ENCODE measurements around the gene RRAS2. TPM values are rescaled to one million over a fixed set of nuclear protein-coding genes. Genes with fewer than 3 reads are reported as not detected.
"Not testable (repeated sequence)": the region's sequence is repeated elsewhere in the genome, so short reads cannot be mapped to it uniquely, and the experiment has no call there.

The RRAS2 gene
- total RNA-seq, 1 donor from 2014 or later, result 23.4 TPM

DNA sequence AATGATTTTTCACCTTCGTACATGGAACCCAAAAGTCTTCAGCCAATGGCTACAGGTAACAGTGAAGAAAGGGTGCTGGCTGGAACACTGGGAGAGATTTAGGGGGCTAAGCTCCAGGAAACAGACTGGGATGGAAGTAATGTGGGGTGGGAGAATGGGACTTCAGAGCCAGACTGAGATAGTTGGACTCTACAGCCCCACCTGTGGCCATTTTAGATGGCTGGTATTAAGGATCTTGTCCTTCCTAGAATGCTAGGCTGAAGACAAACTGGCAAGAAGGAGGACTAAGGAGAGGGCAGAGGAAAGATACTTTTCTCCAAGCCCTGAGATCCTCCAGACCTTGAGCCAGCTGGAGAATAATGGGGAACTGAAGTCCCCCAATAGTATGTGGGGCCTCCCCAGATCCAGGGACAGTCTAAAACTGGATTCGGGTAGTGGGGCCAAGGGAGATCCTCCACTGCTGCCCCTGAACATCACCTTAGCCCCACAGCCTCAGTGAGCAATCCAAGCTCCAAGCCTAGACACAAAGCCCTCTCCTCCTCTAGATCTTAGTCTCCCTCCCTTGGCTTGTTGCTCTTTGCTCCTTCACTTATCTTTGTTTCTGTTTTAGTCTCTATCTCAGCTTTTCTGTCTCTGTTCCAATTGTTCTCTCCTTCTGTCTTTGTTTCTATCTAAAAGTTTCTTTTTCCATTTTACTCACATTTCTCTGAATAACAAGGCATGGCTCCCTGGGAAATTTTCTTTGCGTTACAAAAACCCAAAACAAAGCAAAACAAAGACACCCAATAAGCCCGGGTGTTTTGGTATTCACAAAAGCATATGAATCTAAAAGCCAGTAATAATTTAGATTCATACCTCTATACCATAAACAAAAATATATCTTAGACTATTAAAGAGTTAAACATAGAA lies 16.2 kb upstream of the RRAS2 start:
- no peak for DNase-seq (ENCODE audit: low spot score)
- intact Hi-C loops (cut with DNase I), result no loop called here
- ATAC-seq, result no peak

DNA sequence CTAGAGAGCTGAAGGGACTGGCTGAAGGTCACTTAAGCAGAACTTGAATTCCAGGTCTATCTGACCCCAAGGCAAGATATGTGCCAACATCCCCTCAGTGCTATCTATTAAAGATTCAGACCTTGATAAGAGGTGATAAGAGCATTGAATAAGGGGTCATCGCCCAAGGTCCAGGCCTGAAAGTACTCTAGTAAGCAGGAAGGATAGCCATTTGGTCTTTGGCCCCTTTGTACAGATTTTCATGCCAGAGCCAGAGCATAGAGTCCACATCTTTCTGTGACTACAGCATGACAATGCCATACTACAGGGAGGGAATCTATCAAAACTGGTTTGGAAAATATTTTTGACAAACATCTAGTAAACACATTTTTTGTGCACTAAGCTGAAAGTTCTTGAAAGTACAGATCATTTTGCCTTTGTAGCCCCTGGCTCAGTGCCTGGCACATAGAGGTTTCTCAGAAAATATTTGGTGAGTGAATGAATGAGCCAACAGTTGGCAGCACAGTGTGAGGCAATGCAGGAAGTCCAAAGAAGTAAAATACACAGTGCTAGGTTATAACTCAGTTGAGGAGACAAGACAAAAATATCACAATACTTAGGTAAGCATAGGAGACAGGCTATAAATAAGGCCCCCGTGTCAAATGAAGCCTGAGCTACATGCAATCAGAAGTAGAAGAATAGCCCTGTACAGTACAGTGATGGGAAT lies 15.1 kb upstream of the RRAS2 start:
- ATAC-seq, result peak; percentile 79
- no peak for DNase-seq (ENCODE audit: low spot score)
- intact Hi-C loops (cut with DNase I), result no loop called here

DNA sequence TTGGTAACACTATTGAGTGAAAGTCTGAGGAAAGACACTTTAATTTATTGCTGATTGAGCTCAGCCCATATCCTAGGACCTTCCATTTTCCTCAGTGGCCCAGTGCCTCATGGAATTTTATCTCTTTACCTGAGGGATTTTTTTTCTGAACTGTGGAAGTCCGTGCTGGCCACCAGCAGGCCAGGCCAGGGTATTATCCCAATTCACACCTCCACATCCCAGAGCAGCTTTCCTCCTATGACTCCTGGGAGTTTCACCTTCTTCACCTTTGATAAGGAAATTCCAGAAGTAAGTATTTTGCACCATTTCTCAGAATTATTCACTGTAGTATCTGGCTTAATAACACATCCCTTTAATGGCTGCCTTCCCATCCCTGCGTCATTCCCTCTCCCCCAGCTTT lies 13.0 kb upstream of the RRAS2 start:
- DNase-seq (ENCODE audit: low spot score) (no peak), ATAC-seq (no peak)
- intact Hi-C loops (cut with DNase I), result no loop called here

DNA sequence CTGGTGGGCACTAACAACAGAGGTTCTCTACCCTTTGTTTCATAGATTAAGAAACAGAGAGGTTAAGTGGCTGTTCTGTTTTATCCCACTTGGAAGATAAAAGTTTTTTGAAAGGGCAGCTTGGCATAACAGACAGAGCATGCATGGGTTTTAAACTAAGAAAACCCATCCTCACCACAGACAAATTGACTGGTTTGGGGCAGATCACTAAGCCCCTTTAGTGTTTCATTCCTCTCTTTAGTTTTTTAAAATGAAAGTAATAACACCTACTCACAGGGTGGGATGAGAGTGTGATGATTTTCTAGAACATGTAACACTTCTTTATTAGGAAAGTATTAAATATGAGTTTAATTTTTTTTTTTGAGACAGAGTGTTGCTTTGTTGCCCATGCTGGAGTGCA lies 12.3 kb upstream of the RRAS2 start:
- intact Hi-C loops (cut with DNase I), result no loop called here
- DNase-seq (ENCODE audit: low spot score) (no peak), ATAC-seq (no peak)

DNA sequence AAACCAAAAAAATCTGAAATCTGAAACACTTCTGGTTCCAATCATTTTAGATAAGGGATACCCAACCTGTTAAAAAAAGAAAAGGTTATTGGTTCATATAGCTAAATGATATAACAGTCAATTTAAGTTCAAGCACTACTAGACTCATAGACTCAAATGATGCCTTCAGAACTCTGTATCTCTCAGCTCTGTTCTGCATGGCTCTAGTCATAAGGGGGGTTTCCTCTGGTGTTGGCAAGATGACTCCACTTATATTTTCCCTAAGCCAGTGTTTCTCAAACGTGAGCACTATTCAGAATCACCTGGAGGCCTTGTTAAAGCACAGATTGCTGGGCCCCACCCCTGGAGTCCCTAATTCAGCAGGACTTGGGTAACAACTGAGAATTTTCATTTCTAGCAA lies 11.5 kb upstream of the RRAS2 start:
- intact Hi-C loops (cut with DNase I), result no loop called here
- ATAC-seq, result no peak
- DNase-seq (ENCODE audit: low spot score), result no peak

DNA sequence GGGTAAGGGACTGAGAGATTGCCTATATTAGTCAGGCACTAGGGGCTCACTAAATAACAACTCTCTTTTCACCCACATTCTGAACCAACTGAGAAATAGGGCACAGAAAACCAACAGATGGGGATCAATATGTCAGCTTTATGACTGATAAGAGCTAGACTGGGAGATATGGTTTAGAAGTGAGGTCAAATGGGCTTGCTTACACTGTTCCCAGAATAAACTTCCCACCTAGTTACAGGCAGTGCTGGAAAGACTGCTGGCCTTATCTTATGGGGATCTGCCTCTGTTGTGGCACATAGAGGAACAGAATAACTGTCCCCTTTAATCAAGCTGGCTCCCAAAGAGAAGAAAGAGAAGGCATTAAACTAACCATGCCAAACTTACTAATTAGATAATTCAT lies 10.6 kb upstream of the RRAS2 start:
- ATAC-seq, result no peak

DNA sequence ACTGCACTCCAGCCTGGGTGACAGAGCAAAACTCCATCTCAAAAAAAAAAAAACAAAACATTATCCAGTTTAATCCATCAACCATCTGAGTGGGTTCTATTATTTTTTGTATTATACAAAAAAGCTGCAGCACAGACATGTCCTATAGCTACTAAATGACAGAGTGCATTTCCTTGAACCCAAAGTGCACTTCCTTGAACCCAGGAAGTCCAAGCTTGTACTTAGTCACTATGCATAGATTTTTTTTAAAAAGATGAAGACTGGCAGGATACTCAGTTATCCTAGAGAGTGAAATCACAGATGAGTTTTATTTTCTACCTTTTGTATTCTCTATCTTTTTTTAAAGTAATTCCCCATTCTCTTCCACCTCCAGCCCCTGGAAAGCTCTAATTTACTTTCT lies 8.0 kb upstream of the RRAS2 start:
- intact Hi-C loops (cut with DNase I), result no loop called here
- ATAC-seq (no peak), DNase-seq (ENCODE audit: low spot score) (no peak)

More for the DNA sequence above, 10.6 kb upstream of the RRAS2 start:
- intact Hi-C loops (cut with DNase I), result no loop called here
- no peak for DNase-seq (ENCODE audit: low spot score)

DNA sequence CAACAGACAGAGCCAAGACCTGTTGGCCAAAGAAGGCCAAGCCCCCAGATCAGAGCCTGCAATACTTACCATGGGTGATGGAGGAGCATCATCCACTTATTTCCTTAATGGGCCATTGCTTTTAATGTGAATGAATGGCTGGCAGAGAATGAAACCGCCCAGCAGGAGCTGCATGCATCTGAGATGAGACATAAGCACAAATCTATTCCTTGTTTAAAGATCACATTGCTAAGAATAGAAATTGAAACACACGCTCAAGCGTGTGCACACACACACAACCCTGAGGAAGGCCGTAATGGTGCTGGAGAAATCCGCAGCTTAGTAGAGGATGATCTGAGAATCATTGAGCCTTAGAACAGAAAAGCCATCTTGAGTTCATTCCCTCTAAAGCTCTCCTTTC lies 5.3 kb upstream of the RRAS2 start:
- DNase-seq (ENCODE audit: low spot score) (no peak), ATAC-seq (no peak)
- intact Hi-C loops (cut with DNase I), result no loop called here

DNA sequence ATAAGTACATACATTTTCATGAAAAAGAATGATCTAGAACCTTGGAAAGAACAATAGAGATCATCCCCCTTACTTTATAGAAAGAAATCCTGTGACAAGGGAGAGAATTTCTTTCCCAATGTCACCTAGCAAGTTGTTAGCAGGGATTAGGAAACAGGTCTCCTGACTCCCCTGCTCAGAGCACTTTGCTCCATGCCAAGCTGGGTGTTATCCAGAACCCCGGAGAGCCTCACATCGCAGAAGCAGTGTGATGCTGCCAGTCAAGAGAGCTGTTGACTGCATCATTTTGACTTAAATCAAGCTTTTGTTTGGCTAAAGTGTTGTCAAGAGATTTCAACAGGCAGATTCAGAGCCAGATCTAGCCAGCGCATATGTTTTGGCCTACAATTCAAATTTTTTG lies 3.6 kb upstream of the RRAS2 start:
- DNase-seq (ENCODE audit: low spot score) (no peak), ATAC-seq (no peak)
- intact Hi-C loops (cut with DNase I), result no loop called here

DNA sequence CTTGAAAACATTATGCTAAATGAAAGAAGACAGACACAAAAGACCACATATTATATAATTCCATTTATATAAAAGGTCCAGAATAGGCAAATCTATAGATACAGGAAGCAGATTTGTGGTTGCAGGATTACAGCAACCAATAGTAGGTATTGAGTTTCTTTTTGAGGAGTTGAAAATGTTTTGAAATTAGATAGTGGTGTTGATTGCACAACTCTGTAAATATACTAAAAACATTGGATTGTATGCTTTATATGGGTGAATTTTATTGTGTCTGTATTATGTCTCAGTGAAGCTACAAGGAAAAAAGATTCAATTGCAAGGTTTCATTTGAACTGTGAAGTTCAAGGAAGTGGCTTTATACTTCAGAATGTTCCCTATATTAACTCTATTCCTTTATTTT lies 3.0 kb upstream of the RRAS2 start:
- DNase-seq (ENCODE audit: low spot score) (no peak), ATAC-seq (no peak)
- intact Hi-C loops (cut with DNase I), result no loop called here

DNA sequence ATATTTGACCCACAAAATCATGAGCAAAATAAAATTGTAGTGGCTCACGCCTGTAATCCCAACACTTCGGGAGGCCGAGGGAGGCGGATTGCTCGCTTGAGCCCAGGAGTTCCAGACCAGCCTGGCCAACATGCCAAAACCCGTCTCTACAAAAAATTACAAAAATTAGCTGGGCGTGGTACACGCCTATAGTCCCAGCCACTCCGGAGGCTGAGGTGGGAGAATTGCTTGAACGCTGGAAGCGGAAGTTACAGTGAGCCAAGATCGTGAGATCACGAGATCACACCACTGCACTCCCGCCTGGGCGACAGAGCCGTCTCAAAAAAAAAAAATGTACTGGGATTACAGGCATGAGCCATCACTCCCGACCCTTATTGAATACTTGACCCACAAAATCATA lies 2.0 kb upstream of the RRAS2 start:
- no peak for ATAC-seq
- intact Hi-C loops (cut with DNase I), result no loop called here
- DNase-seq (ENCODE audit: low spot score), result no peak

DNA sequence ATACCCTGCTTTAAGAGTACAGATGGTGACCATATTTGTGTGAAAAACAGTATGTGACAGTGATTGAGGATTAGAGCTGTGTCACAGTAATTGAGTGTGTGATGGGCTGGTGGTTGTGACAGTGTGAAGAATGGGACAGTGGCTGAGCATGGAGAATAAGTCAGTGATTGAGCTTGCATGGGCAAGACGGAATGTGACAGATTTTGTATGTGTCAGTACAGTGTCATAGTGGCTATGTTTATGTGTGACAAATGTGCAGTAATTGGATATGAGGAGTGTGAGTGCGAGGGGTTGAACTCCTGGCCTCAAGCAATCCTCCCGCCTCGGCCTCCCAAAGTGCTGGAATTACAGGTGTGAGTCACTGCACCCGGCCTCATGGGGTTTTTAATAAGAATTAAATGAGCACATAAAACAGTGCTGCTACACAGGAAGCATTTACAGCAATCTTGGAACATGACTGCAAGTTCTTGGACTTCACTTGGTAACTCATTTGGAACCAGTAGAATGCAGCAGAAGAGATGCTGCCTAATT lies 583 bp upstream of the RRAS2 start:
- intact Hi-C loops (cut with DNase I), result no loop called here
- DNase-seq (ENCODE audit: low spot score), result no peak
- ATAC-seq, result no peak

DNA sequence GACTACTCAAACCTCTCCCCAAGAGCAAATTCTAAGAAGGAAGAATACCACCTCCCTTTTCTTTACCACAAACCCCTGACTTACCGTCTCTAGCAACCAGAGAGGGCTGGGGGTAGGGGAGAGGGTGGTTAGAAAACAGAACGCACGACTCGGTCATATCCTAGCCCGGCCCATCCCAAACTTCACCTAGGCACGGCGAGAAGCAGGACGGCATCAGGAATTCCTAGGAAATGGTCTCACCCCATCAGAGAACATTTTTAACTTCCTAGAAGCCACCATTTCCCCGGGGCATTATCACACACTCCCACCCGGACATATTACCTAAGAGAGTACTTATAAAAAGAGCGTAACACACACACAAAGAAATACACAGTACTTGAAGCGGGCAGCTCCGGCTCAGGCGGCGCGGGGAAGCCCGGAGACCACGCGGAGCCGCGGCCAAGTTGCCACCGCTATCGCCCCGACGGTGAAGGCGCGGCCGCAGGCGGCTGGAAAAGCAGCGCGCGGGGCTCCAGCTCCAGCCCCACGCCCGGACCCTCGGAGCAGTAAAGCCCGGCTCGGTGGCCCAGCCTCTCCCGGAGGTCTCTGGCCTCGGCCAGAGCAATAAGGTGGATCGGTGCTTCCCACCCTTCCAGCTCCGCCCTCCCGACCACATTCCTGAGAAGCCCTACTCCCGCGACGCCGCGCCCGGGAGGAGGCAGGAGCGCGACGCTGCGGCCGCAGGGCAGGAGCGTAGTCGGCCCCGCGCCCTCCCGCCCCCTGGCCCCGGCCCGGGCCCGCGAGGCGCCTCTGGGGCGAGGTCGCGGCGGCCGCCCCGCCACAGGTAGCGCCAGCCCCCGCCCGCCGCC lies 878 bp downstream of the RRAS2 start:
- DNase-seq (ENCODE audit: low spot score), result peak; percentile 58
- intact Hi-C loops (cut with DNase I), result no loop called here
- peak; percentile 63 for ATAC-seq

DNA sequence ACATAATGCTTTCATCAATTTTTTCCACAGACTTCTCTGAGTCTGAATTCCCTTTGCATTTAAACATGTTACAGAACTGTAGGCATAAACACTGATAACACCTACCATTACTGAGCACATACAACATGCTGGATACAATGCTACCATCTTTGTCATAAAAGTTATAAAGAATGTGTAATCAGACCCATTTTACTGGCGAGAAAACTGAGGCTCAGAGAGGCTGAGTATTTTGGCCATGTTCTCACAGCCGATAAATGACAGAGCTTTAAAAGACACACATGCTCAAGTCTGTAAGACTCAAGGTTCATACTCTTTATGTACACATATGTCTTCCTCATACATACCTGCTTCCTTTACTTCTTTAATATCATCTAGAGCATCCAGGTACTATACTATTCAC lies 2.6 kb downstream of the RRAS2 start:
- ATAC-seq, result no peak
- intact Hi-C loops (cut with DNase I), result no loop called here
- no peak for DNase-seq (ENCODE audit: low spot score)

DNA sequence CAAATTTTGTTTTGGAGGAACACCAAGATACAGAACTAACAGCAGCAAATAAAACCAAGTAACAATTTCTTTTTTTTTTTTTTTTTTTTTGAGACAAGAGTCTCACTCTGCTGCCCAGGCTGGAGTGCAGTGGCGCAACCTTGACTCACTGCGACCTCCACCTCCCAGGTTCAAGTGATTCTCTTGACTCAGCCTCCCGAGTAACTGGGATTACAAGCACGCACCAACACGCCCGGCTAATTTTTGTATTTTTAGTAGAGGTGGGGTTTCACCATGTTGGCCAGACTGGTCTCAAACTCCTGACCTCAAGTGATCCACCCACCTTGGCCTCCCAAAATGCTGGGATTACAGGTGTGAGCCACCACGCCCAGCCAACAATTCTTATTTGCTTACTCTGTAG lies 4.4 kb downstream of the RRAS2 start:
- ATAC-seq; intact Hi-C loops (cut with DNase I); DNase-seq (ENCODE audit: low spot score): not testable (repeated sequence)

DNA sequence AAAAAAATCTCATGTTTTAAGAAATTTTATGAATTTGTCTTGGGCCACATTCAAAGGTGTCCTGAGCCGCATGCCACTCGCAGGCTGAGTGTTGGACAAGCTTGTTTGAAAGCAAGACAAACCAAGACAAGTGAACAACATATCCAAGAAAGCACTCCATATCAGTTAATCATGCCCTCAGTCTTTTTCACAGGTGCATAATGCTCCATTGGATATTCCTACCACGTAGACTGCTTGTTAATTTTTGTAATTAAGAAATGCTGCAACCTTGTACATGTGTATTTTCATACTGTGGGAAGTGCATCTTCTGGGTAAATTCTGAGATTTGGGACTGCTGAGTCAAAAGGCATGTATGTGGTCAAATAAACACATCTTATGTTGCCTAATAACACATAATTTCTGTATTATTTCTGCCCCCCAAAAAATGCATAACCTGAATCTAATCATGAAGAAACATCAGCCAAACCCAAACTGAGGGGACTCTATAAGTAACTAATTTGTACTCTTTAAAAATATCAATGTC lies 8.2 kb downstream of the RRAS2 start:
- intact Hi-C loops (cut with DNase I), result no loop called here
- ATAC-seq (no peak), DNase-seq (ENCODE audit: low spot score) (no peak)

DNA sequence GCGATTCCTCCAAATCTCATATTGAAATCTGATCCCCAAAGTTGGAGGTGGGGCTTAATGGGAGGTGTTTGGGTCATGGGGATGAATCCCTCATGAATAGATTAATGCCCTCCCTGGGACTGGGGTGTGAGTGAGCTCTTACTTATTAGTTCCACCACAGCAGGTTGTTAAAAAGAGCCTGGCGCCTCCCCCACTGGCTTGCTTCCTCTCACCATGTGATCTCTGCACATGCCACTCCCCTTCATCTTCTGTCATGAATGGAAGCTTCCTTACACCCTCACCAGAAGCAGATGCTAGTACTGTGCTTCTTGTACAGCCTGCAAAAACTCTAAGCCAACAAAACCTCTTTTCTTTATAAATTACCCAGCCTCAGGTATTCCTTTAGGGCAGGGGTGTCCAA lies 8.8 kb downstream of the RRAS2 start:
- DNase-seq (ENCODE audit: low spot score) (no peak), ATAC-seq (no peak)
- intact Hi-C loops (cut with DNase I), result no loop called here

DNA sequence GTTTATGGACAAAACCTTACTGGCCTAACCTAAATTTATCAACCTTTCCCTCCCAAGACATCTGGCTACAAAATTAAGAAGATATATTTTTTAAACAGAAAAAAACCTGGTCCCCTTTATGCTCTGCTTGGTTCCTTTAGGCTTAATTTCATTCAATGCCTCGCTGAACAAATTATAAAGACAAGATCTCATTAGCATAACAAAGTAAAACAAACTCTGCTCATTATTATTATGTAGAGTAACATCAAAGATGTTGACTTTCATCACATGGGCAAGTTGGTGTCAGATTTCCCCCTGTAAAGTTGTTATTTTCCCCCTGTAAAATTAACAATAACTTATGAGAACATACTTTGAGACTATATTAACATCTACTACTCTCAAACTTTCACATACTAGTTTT lies 11.0 kb downstream of the RRAS2 start:
- DNase-seq (ENCODE audit: low spot score) (no peak), ATAC-seq (no peak)
- intact Hi-C loops (cut with DNase I), result no loop called here

DNA sequence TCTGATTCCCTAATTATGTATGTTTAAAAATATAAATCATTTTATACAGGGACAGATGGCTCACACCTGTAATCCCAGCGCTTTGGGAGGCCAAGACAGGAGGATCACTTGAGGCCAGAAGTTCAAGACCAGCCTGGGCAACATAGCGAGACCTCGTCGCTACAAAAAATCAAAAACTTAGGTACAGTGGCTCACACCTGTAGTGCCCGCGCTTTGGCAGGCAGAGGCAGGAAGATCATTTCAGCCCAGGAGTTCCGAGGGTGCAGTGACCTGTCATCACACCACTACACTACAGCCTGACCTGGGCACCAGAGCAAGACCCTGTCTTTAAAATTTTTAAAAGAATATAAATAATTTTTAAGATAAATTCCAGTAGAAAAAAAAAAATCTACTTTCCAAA lies 11.5 kb downstream of the RRAS2 start:
- ATAC-seq, result no peak
- intact Hi-C loops (cut with DNase I), result no loop called here
- DNase-seq (ENCODE audit: low spot score), result no peak
